ENCODE data around the gene BBX.

- TF ChIP-seq ATF3 (CRISPR knock-in tag; conservative IDR thresholded peaks at IDR 0.05) = no peak
- TF ChIP-seq EMX1 (CRISPR knock-in tag; IDR thresholded peaks at IDR 0.05) = no peak
- TF ChIP-seq RELA (CRISPR knock-in tag; IDR thresholded peaks at IDR 0.05; ENCODE audit: borderline replicate concordance) = no peak
- no peak for TF ChIP-seq CTCF (IDR thresholded peaks at IDR 0.05)
Observed at GRCh38 chr3:107824822-107825371, 302.1 kb downstream of the BBX start.

Data from WTC11 (cell line).